GM12892 (cell line): ENCODE results near the gene ABCA5.

Experiments used
- POLR2A ChIP-seq: IDR thresholded peaks from 2 replicates; pipeline ENCODE4 v1.6.1; 2011; ENCODE audit warnings: low read depth, low read length, control low read depth
- POLR2AphosphoS5 ChIP-seq: IDR thresholded peaks from 2 replicates; pipeline ENCODE4 v1.6.1; 2011; ENCODE audit warnings: low read depth, low read length, control low read depth

DNA sequence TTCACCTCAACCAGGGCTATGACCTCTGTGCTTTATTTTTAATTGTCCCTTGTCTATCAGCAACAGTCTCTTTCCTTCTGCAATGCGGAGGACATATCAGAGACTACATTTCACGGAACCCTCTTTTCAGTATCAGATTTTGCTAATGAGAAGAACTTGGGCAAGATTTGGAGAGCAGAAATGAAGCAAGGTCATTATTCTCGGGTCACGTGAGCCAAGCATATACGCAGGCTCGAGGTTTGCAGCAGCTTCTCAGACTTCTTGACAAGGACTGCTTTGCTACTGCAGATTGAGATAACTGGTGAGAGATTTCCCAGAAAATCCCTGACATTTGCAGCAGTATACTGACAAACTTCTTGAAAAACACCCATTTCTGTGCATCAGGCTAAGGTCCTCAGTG is 128.7 kb downstream of the ABCA5 start:
- TF ChIP-seq POLR2AphosphoS5, result no peak
- TF ChIP-seq POLR2A, result no peak
